ENCODE data around the gene ZFYVE21. TPM values are rescaled to one million over a fixed set of nuclear protein-coding genes. Genes with fewer than 3 reads are reported as not detected.

ZFYVE21 gene
- total RNA-seq, 1 experiment from 2014 or later = 47.2 TPM

DNA sequence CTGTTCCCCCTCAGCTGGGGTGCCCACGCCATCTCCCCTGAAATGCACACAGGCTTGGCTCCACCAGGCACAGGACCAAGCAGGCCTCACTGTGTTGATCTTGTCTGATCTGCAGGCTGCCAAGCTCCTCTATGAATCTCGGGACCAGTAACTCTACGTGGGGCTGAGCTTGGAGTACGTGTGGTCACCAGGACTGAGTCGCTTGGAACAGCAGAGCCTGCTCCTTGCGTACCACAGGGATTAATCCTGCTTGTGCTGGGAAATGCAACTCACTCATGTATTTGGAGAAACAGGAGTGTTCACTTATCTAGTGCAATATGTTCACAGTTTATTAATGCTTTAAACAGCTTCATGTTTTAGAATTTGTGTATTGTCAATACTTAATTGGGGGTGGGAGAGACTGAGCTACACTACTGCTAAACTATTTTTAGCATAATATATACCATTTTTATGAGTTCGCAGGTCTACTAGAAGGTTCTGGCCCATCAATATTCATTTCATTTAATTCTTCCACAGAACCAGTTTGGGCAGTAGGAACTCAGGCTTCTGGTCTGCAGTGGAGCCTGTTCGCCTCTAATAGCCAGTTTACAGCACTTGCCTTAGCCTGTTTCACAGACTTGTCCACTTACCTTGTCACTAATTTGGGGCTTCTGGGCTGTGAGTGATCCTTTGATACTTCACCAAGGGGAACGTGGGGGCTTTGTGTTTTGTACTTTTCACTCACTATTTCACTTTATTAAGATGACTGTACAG lies 17.4 kb downstream of the ZFYVE21 start:
- Histone ChIP-seq H2AFZ (ENCODE audit: low read length) (no peak overlapping the region), H3K9ac (ENCODE audit: low read length) (no peak overlapping the region), H3K27ac (ENCODE audit: low read length) (no peak overlapping the region), H3K9me2 (replicated peaks; ENCODE audit: low read length) (no peaks in the 10 kb centered on the region), H3K9me3 (ENCODE audit: low read length) (no peaks in the 10 kb centered on the region), H3K4me3 (ENCODE audit: low read length) (no peak overlapping the region), H3K4me2 (ENCODE audit: low read length) (no peak overlapping the region), H3K36me3 (ENCODE audit: low read depth, low read length) (peaks cover 9% of the 10 kb centered on the region; the same call in 1 of the 2 replicates), H3K79me2 (ENCODE audit: low read length) (no peaks in the 10 kb centered on the region), H3K4me1 (ENCODE audit: insufficient read depth, low read length) (no peaks in the 10 kb centered on the region), H3K27me3 (ENCODE audit: low read length) (no peaks in the 10 kb centered on the region), H3F3A (ENCODE audit: low read length, unreplicated experiment) (no peaks in the 10 kb centered on the region), H4K20me1 (ENCODE audit: low read length) (no peaks in the 10 kb centered on the region)
- POLR2A ChIA-PET (ENCODE audit: unreplicated experiment) = no interaction called here
- intact Hi-C loops (cut with micrococcal nuclease) = no loop called here
- DNase-seq (no peak), ATAC-seq (no peak)
- TF ChIP-seq, protein P1, sequence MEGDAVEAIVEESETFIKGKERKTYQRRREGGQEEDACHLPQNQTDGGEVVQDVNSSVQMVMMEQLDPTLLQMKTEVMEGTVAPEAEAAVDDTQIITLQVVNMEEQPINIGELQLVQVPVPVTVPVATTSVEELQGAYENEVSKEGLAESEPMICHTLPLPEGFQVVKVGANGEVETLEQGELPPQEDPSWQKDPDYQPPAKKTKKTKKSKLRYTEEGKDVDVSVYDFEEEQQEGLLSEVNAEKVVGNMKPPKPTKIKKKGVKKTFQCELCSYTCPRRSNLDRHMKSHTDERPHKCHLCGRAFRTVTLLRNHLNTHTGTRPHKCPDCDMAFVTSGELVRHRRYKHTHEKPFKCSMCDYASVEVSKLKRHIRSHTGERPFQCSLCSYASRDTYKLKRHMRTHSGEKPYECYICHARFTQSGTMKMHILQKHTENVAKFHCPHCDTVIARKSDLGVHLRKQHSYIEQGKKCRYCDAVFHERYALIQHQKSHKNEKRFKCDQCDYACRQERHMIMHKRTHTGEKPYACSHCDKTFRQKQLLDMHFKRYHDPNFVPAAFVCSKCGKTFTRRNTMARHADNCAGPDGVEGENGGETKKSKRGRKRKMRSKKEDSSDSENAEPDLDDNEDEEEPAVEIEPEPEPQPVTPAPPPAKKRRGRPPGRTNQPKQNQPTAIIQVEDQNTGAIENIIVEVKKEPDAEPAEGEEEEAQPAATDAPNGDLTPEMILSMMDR (conservative IDR thresholded peaks at IDR 0.05; ENCODE audit: low read depth, low read length) = no peak
- TF ChIP-seq EZH2 (IDR thresholded peaks at IDR 0.05; ENCODE audit: low read length, unreplicated experiment) = no peak
- TF ChIP-seq EZH2phosphoT487 (IDR thresholded peaks at IDR 0.05; ENCODE audit: borderline replicate concordance, low read length) = no peak
- CTCF ChIA-PET = no interaction called here
- BruUV-seq (replicated peaks) = TSS peak; percentile 51

GRCh38 chr14:103733651-103734050 lies 18.0 kb downstream of the ZFYVE21 start:
- H3K27me3 ChIP-seq (ENCODE audit: low read length) = no peaks in the 10 kb centered on the region
- H3K4me1 ChIP-seq (ENCODE audit: insufficient read depth, low read length) = no peaks in the 10 kb centered on the region
- H3K79me2 ChIP-seq (ENCODE audit: low read length) = no peaks in the 10 kb centered on the region
- TF ChIP-seq EZH2 (IDR thresholded peaks at IDR 0.05; ENCODE audit: low read length, unreplicated experiment) (no peak), EZH2phosphoT487 (IDR thresholded peaks at IDR 0.05; ENCODE audit: borderline replicate concordance, low read length) (no peak)
- TF ChIP-seq, protein P1 (conservative IDR thresholded peaks at IDR 0.05; ENCODE audit: low read depth, low read length) = no peak
- peak; percentile 39 for DNase-seq
- H3K36me3 ChIP-seq (ENCODE audit: low read depth, low read length) = peaks cover 9% of the 10 kb centered on the region; the same call in 1 of the 2 replicates
- H3K4me2 ChIP-seq (ENCODE audit: low read length) = no peak overlapping the region
- H3K4me3 ChIP-seq (ENCODE audit: low read length) = no peak overlapping the region
- H3K9ac ChIP-seq (ENCODE audit: low read length) = no peak overlapping the region
- ChIA-PET POLR2A (ENCODE audit: unreplicated experiment) (no interaction called here), CTCF (no interaction called here)
- H4K20me1 ChIP-seq (ENCODE audit: low read length) = no peaks in the 10 kb centered on the region
- BruUV-seq (replicated peaks) = no TSS peak
- H2AFZ ChIP-seq (ENCODE audit: low read length) = no peak overlapping the region
- no peak overlapping the region for H3K27ac ChIP-seq (ENCODE audit: low read length)
- no peaks in the 10 kb centered on the region for H3K9me2 ChIP-seq (replicated peaks; ENCODE audit: low read length)
- H3K9me3 ChIP-seq (ENCODE audit: low read length) = no peaks in the 10 kb centered on the region
- no peaks in the 10 kb centered on the region for H3F3A ChIP-seq (ENCODE audit: low read length, unreplicated experiment)
- ATAC-seq = peak; percentile 74
- intact Hi-C loops (cut with micrococcal nuclease) = no loop called here

Measured in PC-3 (cell line).